IMR-90 (cell line): ENCODE results near the gene VWA7.

Experiments
- MAFK ChIP-seq: IDR thresholded peaks from 2 replicates; pipeline ENCODE4 v1.6.1; 2012; ENCODE audit warnings: low read depth, low read length, improper control_type of control experiment
- POLR2A ChIP-seq: IDR thresholded peaks from 2 replicates; pipeline ENCODE4 v1.6.1; 2012; ENCODE audit warnings: mild to moderate bottlenecking, low read depth, low read length
- SMC3 ChIP-seq: fragments of 150-350 bp; IDR thresholded peaks from 2 replicates; pipeline ENCODE4 v1.6.1; 2016; ENCODE audit warnings: low read depth, mild to moderate bottlenecking, antibody characterized with exemption, low read length, moderate library complexity
- TF ChIP-seq, protein P1 (sequence below): conservative IDR thresholded peaks from 2 replicates; pipeline ENCODE4 v1.5.1; 2012; ENCODE audit warnings: mild to moderate bottlenecking, low read depth, low read length, improper control_type of control experiment
- TF ChIP-seq, protein P2 (sequence below): fragments of 150-350 bp; IDR thresholded peaks from 2 replicates; pipeline ENCODE4 v1.6.1; 2017; ENCODE audit warnings: mild to moderate bottlenecking, antibody characterized with exemption, low read length, low read depth

DNA sequence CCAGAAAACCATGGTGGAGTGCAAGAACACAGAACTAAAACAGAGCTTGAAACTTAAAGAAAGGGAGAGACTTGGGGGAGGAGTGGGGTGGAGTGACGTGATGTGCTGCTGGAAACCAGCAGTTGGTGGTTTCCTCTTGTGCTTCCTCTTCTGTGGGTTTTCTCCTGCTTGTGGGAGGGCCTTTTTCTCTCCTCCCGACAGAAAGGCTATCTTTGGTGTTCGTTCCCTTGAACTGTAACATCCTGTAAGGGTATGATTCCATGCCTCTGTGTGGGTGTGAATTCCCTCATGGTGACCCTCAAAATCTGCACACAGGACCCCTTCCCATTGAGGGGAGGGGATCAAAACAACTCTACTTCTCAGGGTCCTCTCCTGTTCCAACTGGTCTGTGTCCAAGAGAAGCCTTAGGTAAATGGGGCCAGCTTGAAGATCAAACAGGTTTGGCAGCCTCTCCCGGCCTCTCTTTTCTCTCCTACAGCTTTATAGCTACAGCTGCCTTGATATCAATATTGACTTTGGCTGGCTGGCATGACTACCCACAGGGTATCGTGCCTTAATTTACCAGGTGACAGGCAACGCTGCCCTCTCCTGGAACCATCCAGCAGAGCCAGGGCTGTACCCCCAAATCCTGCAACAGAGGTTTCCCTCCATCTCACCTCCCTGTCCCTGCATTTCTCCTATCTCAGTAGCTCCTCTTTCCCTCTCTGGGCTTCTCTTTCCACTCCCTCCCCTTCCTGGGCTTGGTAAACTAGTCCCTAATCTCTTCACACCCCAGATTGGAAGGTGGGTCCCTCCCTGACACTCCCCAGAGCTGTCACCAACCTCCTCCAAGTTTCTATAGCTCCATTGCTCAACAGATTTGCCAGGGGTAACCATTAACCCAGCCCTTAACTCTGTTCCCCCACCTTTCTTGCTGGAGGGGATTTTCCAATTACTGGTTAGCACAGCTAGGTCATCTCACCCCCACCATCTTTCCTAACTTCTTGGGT lies 38.8 kb downstream of the VWA7 start:
- TF ChIP-seq, protein P1, sequence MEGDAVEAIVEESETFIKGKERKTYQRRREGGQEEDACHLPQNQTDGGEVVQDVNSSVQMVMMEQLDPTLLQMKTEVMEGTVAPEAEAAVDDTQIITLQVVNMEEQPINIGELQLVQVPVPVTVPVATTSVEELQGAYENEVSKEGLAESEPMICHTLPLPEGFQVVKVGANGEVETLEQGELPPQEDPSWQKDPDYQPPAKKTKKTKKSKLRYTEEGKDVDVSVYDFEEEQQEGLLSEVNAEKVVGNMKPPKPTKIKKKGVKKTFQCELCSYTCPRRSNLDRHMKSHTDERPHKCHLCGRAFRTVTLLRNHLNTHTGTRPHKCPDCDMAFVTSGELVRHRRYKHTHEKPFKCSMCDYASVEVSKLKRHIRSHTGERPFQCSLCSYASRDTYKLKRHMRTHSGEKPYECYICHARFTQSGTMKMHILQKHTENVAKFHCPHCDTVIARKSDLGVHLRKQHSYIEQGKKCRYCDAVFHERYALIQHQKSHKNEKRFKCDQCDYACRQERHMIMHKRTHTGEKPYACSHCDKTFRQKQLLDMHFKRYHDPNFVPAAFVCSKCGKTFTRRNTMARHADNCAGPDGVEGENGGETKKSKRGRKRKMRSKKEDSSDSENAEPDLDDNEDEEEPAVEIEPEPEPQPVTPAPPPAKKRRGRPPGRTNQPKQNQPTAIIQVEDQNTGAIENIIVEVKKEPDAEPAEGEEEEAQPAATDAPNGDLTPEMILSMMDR: peak; percentile 30; the same call in 1 of the 2 replicates
- TF ChIP-seq POLR2A (peak; percentile 55), SMC3 (peak; percentile 21; the same call in 1 of the 2 replicates), MAFK (no peak)
- TF ChIP-seq, protein P2, sequence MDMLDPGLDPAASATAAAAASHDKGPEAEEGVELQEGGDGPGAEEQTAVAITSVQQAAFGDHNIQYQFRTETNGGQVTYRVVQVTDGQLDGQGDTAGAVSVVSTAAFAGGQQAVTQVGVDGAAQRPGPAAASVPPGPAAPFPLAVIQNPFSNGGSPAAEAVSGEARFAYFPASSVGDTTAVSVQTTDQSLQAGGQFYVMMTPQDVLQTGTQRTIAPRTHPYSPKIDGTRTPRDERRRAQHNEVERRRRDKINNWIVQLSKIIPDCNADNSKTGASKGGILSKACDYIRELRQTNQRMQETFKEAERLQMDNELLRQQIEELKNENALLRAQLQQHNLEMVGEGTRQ: no peak
